ENCODE data around the gene RUNX2. TPM values are rescaled to one million over a fixed set of nuclear protein-coding genes. Genes with fewer than 3 reads are reported as not detected.

RUNX2 gene
- total and polyA plus RNA-seq, 12 donors, result 0.20 to 3.0 (median 1.6) TPM

- intact Hi-C loops (cut with DNase I), result no loop called here
- H3K9me3 ChIP-seq, result peaks cover 0 to 13% (median 0%) of the 10 kb centered on the region in 11 donors
- H3K36me3 ChIP-seq, result no peaks in the 10 kb centered on the region
- peaks cover 0 to 15% (median 0%) of the 10 kb centered on the region in 9 donors for H3K4me1 ChIP-seq
- DNase-seq (no peak), ATAC-seq (no peak)
- 95 to 100% methylated on average over 1 of the region's 1 CpG for WGBS, 2 donors
- H3K27me3 ChIP-seq, result no peaks in the 10 kb centered on the region
- H3K4me3 ChIP-seq, result no peak overlapping the region
- TF ChIP-seq, protein P1, sequence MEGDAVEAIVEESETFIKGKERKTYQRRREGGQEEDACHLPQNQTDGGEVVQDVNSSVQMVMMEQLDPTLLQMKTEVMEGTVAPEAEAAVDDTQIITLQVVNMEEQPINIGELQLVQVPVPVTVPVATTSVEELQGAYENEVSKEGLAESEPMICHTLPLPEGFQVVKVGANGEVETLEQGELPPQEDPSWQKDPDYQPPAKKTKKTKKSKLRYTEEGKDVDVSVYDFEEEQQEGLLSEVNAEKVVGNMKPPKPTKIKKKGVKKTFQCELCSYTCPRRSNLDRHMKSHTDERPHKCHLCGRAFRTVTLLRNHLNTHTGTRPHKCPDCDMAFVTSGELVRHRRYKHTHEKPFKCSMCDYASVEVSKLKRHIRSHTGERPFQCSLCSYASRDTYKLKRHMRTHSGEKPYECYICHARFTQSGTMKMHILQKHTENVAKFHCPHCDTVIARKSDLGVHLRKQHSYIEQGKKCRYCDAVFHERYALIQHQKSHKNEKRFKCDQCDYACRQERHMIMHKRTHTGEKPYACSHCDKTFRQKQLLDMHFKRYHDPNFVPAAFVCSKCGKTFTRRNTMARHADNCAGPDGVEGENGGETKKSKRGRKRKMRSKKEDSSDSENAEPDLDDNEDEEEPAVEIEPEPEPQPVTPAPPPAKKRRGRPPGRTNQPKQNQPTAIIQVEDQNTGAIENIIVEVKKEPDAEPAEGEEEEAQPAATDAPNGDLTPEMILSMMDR (IDR thresholded peaks at IDR 0.05), result no peak
- H3K27ac ChIP-seq, result no peak overlapping the region
Observed at GRCh38 chr6:45605971-45606370, 277.8 kb downstream of the RUNX2 start.

GRCh38 chr6:45606831-45607400 is 278.8 kb downstream of the RUNX2 start:
- TF ChIP-seq, protein P1 (IDR thresholded peaks at IDR 0.05), result no peak
- H3K4me3 ChIP-seq, result no peak overlapping the region

GRCh38 chr6:45607798-45608197 is 279.7 kb downstream of the RUNX2 start:
- peaks cover 0 to 15% (median 0%) of the 10 kb centered on the region in 9 donors for H3K4me1 ChIP-seq
- peaks cover 0 to 8% (median 0%) of the 10 kb centered on the region in 11 donors for H3K9me3 ChIP-seq
- intact Hi-C loops (cut with DNase I), result no loop called here
- no peaks in the 10 kb centered on the region for H3K36me3 ChIP-seq
- no peak overlapping the region for H3K27ac ChIP-seq
- no peak for DNase-seq
- TF ChIP-seq, protein P1 (IDR thresholded peaks at IDR 0.05), result no peak
- ATAC-seq, result no peak
- H3K27me3 ChIP-seq, result no peaks in the 10 kb centered on the region
- WGBS, 2 donors, result 58 to 68% methylated on average over 4 of the region's 4 CpGs
- H3K4me3 ChIP-seq, result no peak overlapping the region

More at GRCh38 chr6:45606831-45607400, 278.8 kb downstream of the RUNX2 start:
- H3K9me3 ChIP-seq, result peaks cover 0 to 8% (median 0%) of the 10 kb centered on the region in 11 donors
- 79 to 89% methylated on average over 7 of the region's 7 CpGs for WGBS, 2 donors
- ATAC-seq (peak in 1 of 8 donors; percentile 38), DNase-seq (no peak)
- intact Hi-C loops (cut with DNase I), result no loop called here
- no peaks in the 10 kb centered on the region for H3K36me3 ChIP-seq
- no peaks in the 10 kb centered on the region for H3K27me3 ChIP-seq
- H3K27ac ChIP-seq, result no peak overlapping the region
- peaks cover 0 to 15% (median 0%) of the 10 kb centered on the region in 9 donors for H3K4me1 ChIP-seq

- Histone ChIP-seq H3K27me3 (no peaks in the 10 kb centered on the region), H3K27ac (no peak overlapping the region), H3K4me3 (no peak overlapping the region), H3K36me3 (no peaks in the 10 kb centered on the region), H3K9me3 (peaks cover 0 to 8% (median 0%) of the 10 kb centered on the region in 11 donors), H3K4me1 (peaks cover 0 to 15% (median 0%) of the 10 kb centered on the region in 9 donors)
- DNase-seq, result no peak
- no peak for ATAC-seq
- TF ChIP-seq, protein P1 (IDR thresholded peaks at IDR 0.05), result no peak
- 81% methylated on average over 10 of the region's 10 CpGs for WGBS, 2 donors
- intact Hi-C loops (cut with DNase I), result no loop called here
Observed at GRCh38 chr6:45608252-45608913, 280.3 kb downstream of the RUNX2 start.
